H1 (cell line): ENCODE data around the gene MAPK8IP3. TPM values are rescaled to one million over a fixed set of nuclear protein-coding genes. Genes with fewer than 3 reads are reported as not detected.

Experiments
- CTCF ChIA-PET: fragments of 300-600 bp; sonication (Branson Sonifier 250); formaldehyde crosslinking; loops from one replicate; lab custom pipeline; 2021; ENCODE audit not compliant: partially characterized antibody; lab: Charles Lee
- POLR2A ChIA-PET: fragments of 300-600 bp; sonication (Branson Sonifier 250); formaldehyde crosslinking; loops from one replicate; lab custom pipeline; 2021; ENCODE audit warnings: inconsistent platforms; ENCODE audit not compliant: partially characterized antibody; lab: Charles Lee
- DNase-seq, 2 experiments: peaks; one replicate each; pipeline versions ENCODE4 v3.0.0 to v3.0.0-alpha.2; 2010 to 2022; ENCODE audit warnings: low spot score in 2 of 2, low read depth in 1 of 2, mixed read lengths in 1 of 2
- FAIRE-seq: peaks from 2 replicates; lab custom pipeline; 2011; peaks lifted over from hg19 to GRCh38; lab: Jason Lieb, UNC
- H2AFZ ChIP-seq: 2 replicates; pipeline ENCODE4 v1.8.1; 2012; ENCODE audit warnings: low read length, inconsistent platforms
- H2AK5ac ChIP-seq: 2 replicates; pipeline ENCODE4 v1.6.1; 2013; ENCODE audit warnings: low read depth, low read length
- H2BK120ac ChIP-seq: replicated peaks from 2 replicates; pipeline ENCODE3; 2013; ENCODE audit warnings: low read depth, low read length, inconsistent platforms
- H2BK12ac ChIP-seq: 2 replicates; pipeline ENCODE4 v1.6.1; 2013; ENCODE audit warnings: low read depth, low read length
- H2BK15ac ChIP-seq: 2 replicates; pipeline ENCODE4 v1.6.1; 2013; ENCODE audit warnings: low read length
- H2BK20ac ChIP-seq: 2 replicates; pipeline ENCODE4 v1.6.1; 2013; ENCODE audit warnings: low read length
- H2BK5ac ChIP-seq: 2 replicates; pipeline ENCODE4 v1.6.1; 2013; ENCODE audit warnings: low read depth, low read length
- H3K14ac ChIP-seq: 2 replicates; pipeline ENCODE4 v1.6.1; 2013; ENCODE audit warnings: inconsistent platforms; ENCODE audit not compliant: insufficient read length
- H3K18ac ChIP-seq: 2 replicates; pipeline ENCODE4 v1.6.1; 2013; ENCODE audit warnings: low read length; ENCODE audit errors: extremely low read depth
- H3K23ac ChIP-seq: 2 replicates; pipeline ENCODE4 v1.6.1; 2013; ENCODE audit warnings: inconsistent platforms; ENCODE audit not compliant: insufficient read length
- H3K23me2 ChIP-seq: 2 replicates; pipeline ENCODE4 v1.6.1; 2013; ENCODE audit warnings: low read depth, low read length
- H3K27ac ChIP-seq: 2 replicates; pipeline ENCODE4 v1.6.1; 2011; ENCODE audit warnings: low read depth, low read length, inconsistent platforms
- H3K27me3 ChIP-seq, 4 experiments: replicated peaks in 1 of 4; 1 replicate in 1 of 4; 2 replicates in 3 of 4; pipeline versions ENCODE4 v1.6.1 to v1.8.1; 2011 to 2013; ENCODE audit warnings: low read length in 3 of 4, mild to moderate bottlenecking in 3 of 4, inconsistent platforms in 2 of 4, mixed read lengths in 2 of 4, moderate library complexity in 1 of 4; ENCODE audit not compliant: control insufficient read depth in 3 of 4, insufficient read depth in 3 of 4; ENCODE audit errors: extremely low read depth in 1 of 4
- H3K36me3 ChIP-seq, 4 experiments: 2 replicates each; pipeline versions ENCODE4 v1.6.1 to v1.8.1; 2011 to 2013; ENCODE audit warnings: mild to moderate bottlenecking in 4 of 4, low read length in 3 of 4, moderate library complexity in 2 of 4, control low read depth in 1 of 4, inconsistent platforms in 1 of 4; ENCODE audit not compliant: insufficient read depth in 4 of 4, control insufficient read depth in 2 of 4
- H3K4ac ChIP-seq: replicated peaks from 2 replicates; pipeline ENCODE3; 2013; ENCODE audit warnings: low read length, low read depth, mixed read lengths, inconsistent platforms; ENCODE audit not compliant: insufficient read length
- H3K4me1 ChIP-seq, 4 experiments: replicated peaks in 1 of 4; 1 replicate in 1 of 4; 2 replicates in 3 of 4; pipeline versions ENCODE4 v1.6.1 to v1.8.1; 2011 to 2013; ENCODE audit warnings: low read length in 3 of 4, inconsistent platforms in 2 of 4, mixed read lengths in 1 of 4; ENCODE audit not compliant: insufficient read depth in 4 of 4, control insufficient read depth in 3 of 4
- H3K4me2 ChIP-seq, 2 experiments: 2 replicates each; pipeline versions ENCODE4 v1.6.1 to v1.8.1; 2011 to 2013; ENCODE audit warnings: low read depth in 2 of 2, low read length in 2 of 2, control low read depth in 1 of 2, inconsistent platforms in 1 of 2, mild to moderate bottlenecking in 1 of 2; ENCODE audit not compliant: insufficient read depth in 1 of 2
- H3K4me3 ChIP-seq, 4 experiments: fragments of 200-600, 300-600 bp in 1 of 4; sonication (generic), shearing (Covaris generic), sonication (Bioruptor Twin) in 1 of 4; 2 replicates each; pipeline versions ENCODE4 v1.5.1 to v1.8.1; 2011 to 2016; ENCODE audit warnings: low read length in 4 of 4, low read depth in 3 of 4, control low read depth in 2 of 4, inconsistent platforms in 2 of 4, mild to moderate bottlenecking in 2 of 4, mixed read lengths in 1 of 4, moderate library complexity in 1 of 4; ENCODE audit not compliant: insufficient read depth in 2 of 4; ENCODE audit errors: extremely low read depth in 1 of 4
- H3K56ac ChIP-seq: replicated peaks from 2 replicates; pipeline ENCODE3; 2013; ENCODE audit warnings: low read depth, mild to moderate bottlenecking, mixed read lengths, low read length, inconsistent platforms; ENCODE audit not compliant: insufficient read length
- H3K79me1 ChIP-seq: 2 replicates; pipeline ENCODE4 v1.6.1; 2013; ENCODE audit warnings: low read depth, low read length, control low read depth
- H3K79me2 ChIP-seq, 2 experiments: 2 replicates each; pipeline versions ENCODE4 v1.6.1 to v1.8.1; 2012 to 2013; ENCODE audit warnings: low read length in 2 of 2, mild to moderate bottlenecking in 2 of 2, inconsistent platforms in 1 of 2; ENCODE audit not compliant: insufficient read depth in 2 of 2, control insufficient read depth in 1 of 2
- H3K9ac ChIP-seq, 4 experiments: replicated peaks in 1 of 4; 1 replicate in 1 of 4; 2 replicates in 3 of 4; pipeline versions ENCODE4 v1.6.1 to v1.8.1; 2011 to 2013; ENCODE audit warnings: low read depth in 3 of 4, low read length in 3 of 4, control low read depth in 2 of 4, mild to moderate bottlenecking in 2 of 4, moderate library complexity in 2 of 4, inconsistent platforms in 1 of 4; ENCODE audit errors: extremely low read depth in 1 of 4
- H3K9me3 ChIP-seq, 2 experiments: 2 replicates each; pipeline versions ENCODE4 v1.6.1 to v1.8.1; 2012 to 2013; ENCODE audit warnings: mild to moderate bottlenecking in 2 of 2, moderate library complexity in 2 of 2, control low read depth in 1 of 2, inconsistent platforms in 1 of 2, low read depth in 1 of 2, low read length in 1 of 2, mixed read lengths in 1 of 2; ENCODE audit not compliant: insufficient read depth in 2 of 2
- H4K20me1 ChIP-seq, 2 experiments: replicated peaks in 1 of 2; 2 replicates each; pipeline versions ENCODE3 to v1.8.1; 2011 to 2013; ENCODE audit warnings: inconsistent platforms in 2 of 2, low read length in 2 of 2, mild to moderate bottlenecking in 1 of 2; ENCODE audit not compliant: insufficient read depth in 2 of 2, control insufficient read depth in 1 of 2
- H4K5ac ChIP-seq: 2 replicates; pipeline ENCODE4 v1.6.1; 2013; ENCODE audit warnings: low read length, low read depth, mixed read lengths, inconsistent platforms; ENCODE audit not compliant: insufficient read length
- H4K8ac ChIP-seq: 2 replicates; pipeline ENCODE4 v1.8.0; 2013; ENCODE audit warnings: mild to moderate bottlenecking, moderate library complexity, low read length, inconsistent platforms; ENCODE audit not compliant: insufficient read depth; ENCODE audit errors: extremely low read depth
- H4K91ac ChIP-seq: replicated peaks from 2 replicates; pipeline ENCODE3; 2013; ENCODE audit warnings: low read length, mixed read lengths, inconsistent platforms; ENCODE audit not compliant: insufficient read length
- ASH2L ChIP-seq: fragments of 200-600, 300-600 bp; sonication (generic); IDR thresholded peaks from one replicate; pipeline ENCODE4 v1.7.1; 2017; ENCODE audit warnings: low read length
- KDM1A ChIP-seq: fragments of 200-600, 300-600 bp; sonication (generic); IDR thresholded peaks from 2 replicates; pipeline ENCODE4 v1.7.1; 2016; ENCODE audit warnings: mild to moderate bottlenecking, low read length, borderline replicate concordance
- POU5F1 ChIP-seq: IDR thresholded peaks from 2 replicates; pipeline ENCODE4 v1.6.1; 2011; ENCODE audit warnings: low read depth, mild to moderate bottlenecking, low read length, moderate library complexity
- RBBP5 ChIP-seq: IDR thresholded peaks from 2 replicates; pipeline ENCODE4 v1.7.1; 2012; ENCODE audit warnings: low read depth, mild to moderate bottlenecking, inconsistent platforms, low read length, moderate library complexity, borderline replicate concordance
- SIX5 ChIP-seq: IDR thresholded peaks from 2 replicates; pipeline ENCODE4 v1.6.1; 2011; ENCODE audit warnings: mild to moderate bottlenecking, low read depth, low read length
- WGBS, 2 experiments: shearing (Covaris generic) in 1 of 2; methylation state at CpG; one replicate each; pipeline versions ENCODE4 v1.1.6 to v1.1.7; 2013 to 2015; ENCODE audit warnings: low lambda C conversion rate in 2 of 2, mixed read lengths in 2 of 2, inconsistent platforms in 1 of 2, low coverage in 1 of 2, missing lambda C conversion rate in 1 of 2; ENCODE audit not compliant: insufficient replicate concordance in 2 of 2, insufficient coverage in 1 of 2, insufficient read length in 1 of 2; ENCODE audit errors: extremely low coverage in 1 of 2, missing lambda C conversion rate in 1 of 2; 5-methylcytosine and 5-hydroxymethylcytosine counted together
- polyA plus RNA-seq, 7 experiments: library from polyadenylated mRNA; depleted of rRNA in 3 of 7; stranded (reverse) in 5 of 7; unstranded in 2 of 7; fragments of >200 nt in 5 of 7; fragments of 200-250 nt in 2 of 7; gene quantifications; 1 replicate in 5 of 7; 2 replicates in 1 of 7; 4 replicates in 1 of 7; pipeline versions ENCODE4 v1.2.1 to v1.2.3, GENCODE V29; 2011 to 2013; ENCODE audit warnings: missing spikeins in 2 of 7, mixed read lengths in 2 of 7
- total RNA-seq: library from RNA; stranded (reverse); fragmentation: NEBNext Ultra II Directional; extraction: Animal tissue kit (Norgen Biotek cat#: 25700); gene quantifications from 2 replicates; pipeline ENCODE4 v1.2.1, GENCODE V29; 2021

Gene MAPK8IP3
- total and polyA plus RNA-seq, 2 of the 8 experiments (the other 6 are each of a cell fraction or from before 2014, with no cell fraction given), result 16.9 to 43.4 TPM

GRCh38 chr16:1741553-1742165 is 35.7 kb downstream of the MAPK8IP3 start:
- H2AFZ ChIP-seq, result no peak overlapping the region
- H4K5ac ChIP-seq, result no peak overlapping the region
- no peak overlapping the region for H2BK20ac ChIP-seq
- no peak overlapping the region; the same call in 1 of the 2 replicates for H2BK5ac ChIP-seq
- peaks cover 0 to 8% of the 10 kb centered on the region in 2 experiments for H4K20me1 ChIP-seq
- DNase-seq (no peak), FAIRE-seq (no peak)
- H3K4me2 ChIP-seq, result no peak overlapping the region
- H2BK120ac ChIP-seq, result no peak overlapping the region
- H3K79me2 ChIP-seq, result no peaks in the 10 kb centered on the region
- no peaks in the 10 kb centered on the region for H3K23me2 ChIP-seq
- ChIA-PET CTCF (no interaction called here), POLR2A (interaction anchor here (0.7 to 2.0 kb wide), 5 partner anchors 8 to 31 kb away, joined by 3 to 8 read pairs (median 4); partner anchors contain the start of genes EME2 and NME3)
- no peak overlapping the region for H2AK5ac ChIP-seq
- no peak overlapping the region for H3K14ac ChIP-seq
- no peaks in the 10 kb centered on the region for H3K27me3 ChIP-seq
- H3K23ac ChIP-seq, result no peak overlapping the region
- H3K56ac ChIP-seq, result no peak overlapping the region
- 91% methylated on average over 18 of the region's 19 CpGs; no CpG with 5 or more reads in 1 of the 2 experiments for WGBS, 2 experiments
- no peak overlapping the region for H3K9ac ChIP-seq
- H3K4ac ChIP-seq, result no peak overlapping the region
- no peak overlapping the region for H3K4me3 ChIP-seq
- H3K9me3 ChIP-seq, result peaks cover 33 to 38% of the 10 kb centered on the region in 2 experiments
- H4K91ac ChIP-seq, result no peak overlapping the region
- H3K79me1 ChIP-seq, result 0 out of 2 replicates have a peak, but pooled peaks cover 5% of the 10 kb centered on the region
- H2BK12ac ChIP-seq, result no peak overlapping the region
- no peak overlapping the region; the same call in 1 of the 2 replicates for H4K8ac ChIP-seq
- no peak for TF ChIP-seq SIX5
- TF ChIP-seq POU5F1, result no peak
- no peak for TF ChIP-seq ASH2L
- TF ChIP-seq KDM1A, result no peak
- no peak for TF ChIP-seq RBBP5
- H3K18ac ChIP-seq, result no peak overlapping the region
- H2BK15ac ChIP-seq, result no peak overlapping the region
- H3K27ac ChIP-seq, result no peak overlapping the region
- H3K4me1 ChIP-seq, result no peaks in the 10 kb centered on the region
- H3K36me3 ChIP-seq, result peaks cover 0 to 5% (median 0%) of the 10 kb centered on the region in 4 experiments; a peak in 2 of 8 replicates
